Hepatocyte (in vitro differentiated cells): ENCODE results near the gene PALLD.

Experiments
- CTCF ChIP-seq: fragments of 200-600 bp; sonication (generic); IDR thresholded peaks from 2 replicates; pipeline ENCODE4 v1.5.1; 2016; ENCODE audit warnings: antibody characterized with exemption, mild to moderate bottlenecking; ENCODE audit not compliant: poor library complexity
- EZH2 ChIP-seq: fragments of 200-600 bp; sonication (generic); IDR thresholded peaks from 2 replicates; pipeline ENCODE4 v1.6.1; 2016; ENCODE audit warnings: antibody characterized with exemption, mild to moderate bottlenecking, borderline replicate concordance
- EZH2phosphoT487 ChIP-seq: fragments of 200-600 bp; sonication (generic); IDR thresholded peaks from one replicate; pipeline ENCODE4 v1.6.1; 2018; ENCODE audit warnings: antibody characterized with exemption, mild to moderate bottlenecking, low read depth, moderate library complexity; ENCODE audit not compliant: unreplicated experiment, severe bottlenecking

GRCh38 chr4:168924667-168925066 lies 427.8 kb downstream of the PALLD start:
- TF ChIP-seq CTCF = no peak
- no peak for TF ChIP-seq EZH2
- TF ChIP-seq EZH2phosphoT487 = no peak
